Activated B cell treated with CpG ODN at 0.5 μM for 24 hours (primary cell): ENCODE measurements around the gene FBXL12. TPM values are rescaled to one million over a fixed set of nuclear protein-coding genes. Genes with fewer than 3 reads are reported as not detected.
A peak's percentile ranks its signal among the peaks of the same experiment; 100 is the strongest.

Source experiments
- ATAC-seq: fragments of 200-7000 bp; cut with Tn5 transposase; one replicate; pipeline ENCODE4 v1.10.0; 2021; ENCODE audit warnings: low read depth, mild to moderate bottlenecking, moderate library complexity
- CTCF ChIA-PET: fragments of 350-600 bp; sonication (Branson Sonifier 250); formaldehyde crosslinking; loops from one replicate; lab custom pipeline; 2021; ENCODE audit warnings: antibody characterized with exemption; lab: Charles Lee
- POLR2A ChIA-PET: fragments of 350-600 bp; sonication (Branson Sonifier 250); formaldehyde crosslinking; loops from one replicate; lab custom pipeline; 2021; ENCODE audit warnings: antibody characterized with exemption; lab: Charles Lee
- DNase-seq: peaks from one replicate; pipeline ENCODE4 v3.0.0; 2022
- H3K27ac Mint-ChIP-seq: one replicate; pipeline ENCODE4 v1.8.0; 2020; ENCODE audit warnings: mixed read lengths
- H3K27me3 Mint-ChIP-seq: one replicate; pipeline ENCODE4 v1.8.0; 2021; ENCODE audit warnings: mixed read lengths
- H3K36me3 Mint-ChIP-seq: one replicate; pipeline ENCODE4 v1.8.0; 2021; ENCODE audit warnings: low read depth, mixed read lengths
- H3K4me1 Mint-ChIP-seq: one replicate; pipeline ENCODE4 v1.8.0; 2021; ENCODE audit warnings: mixed read lengths
- H3K4me3 Mint-ChIP-seq: one replicate; pipeline ENCODE4 v1.8.0; 2020; ENCODE audit warnings: mild to moderate bottlenecking, mixed read lengths
- H3K9me3 Mint-ChIP-seq: one replicate; pipeline ENCODE4 v1.8.0; 2020; ENCODE audit warnings: mixed read lengths
- intact Hi-C: fragments of 100-400 bp; cut with micrococcal nuclease; formaldehyde crosslinking; loops from one replicate; pipeline ENCODE4 v1.15.1; 2024
- total RNA-seq: library from RNA; stranded (reverse); gene quantifications from 2 replicates; pipeline ENCODE4 v1.2.3, GENCODE V29; 2022
- TF ChIP-seq, protein P1 (sequence below): fragments of 200-600 bp; IDR thresholded peaks from one replicate; pipeline ENCODE4 v1.8.0; 2022; ENCODE audit warnings: antibody characterized with exemption, mild to moderate bottlenecking

FBXL12 gene
- total RNA-seq, 1 donor from 2014 or later = 41.9 TPM

DNA sequence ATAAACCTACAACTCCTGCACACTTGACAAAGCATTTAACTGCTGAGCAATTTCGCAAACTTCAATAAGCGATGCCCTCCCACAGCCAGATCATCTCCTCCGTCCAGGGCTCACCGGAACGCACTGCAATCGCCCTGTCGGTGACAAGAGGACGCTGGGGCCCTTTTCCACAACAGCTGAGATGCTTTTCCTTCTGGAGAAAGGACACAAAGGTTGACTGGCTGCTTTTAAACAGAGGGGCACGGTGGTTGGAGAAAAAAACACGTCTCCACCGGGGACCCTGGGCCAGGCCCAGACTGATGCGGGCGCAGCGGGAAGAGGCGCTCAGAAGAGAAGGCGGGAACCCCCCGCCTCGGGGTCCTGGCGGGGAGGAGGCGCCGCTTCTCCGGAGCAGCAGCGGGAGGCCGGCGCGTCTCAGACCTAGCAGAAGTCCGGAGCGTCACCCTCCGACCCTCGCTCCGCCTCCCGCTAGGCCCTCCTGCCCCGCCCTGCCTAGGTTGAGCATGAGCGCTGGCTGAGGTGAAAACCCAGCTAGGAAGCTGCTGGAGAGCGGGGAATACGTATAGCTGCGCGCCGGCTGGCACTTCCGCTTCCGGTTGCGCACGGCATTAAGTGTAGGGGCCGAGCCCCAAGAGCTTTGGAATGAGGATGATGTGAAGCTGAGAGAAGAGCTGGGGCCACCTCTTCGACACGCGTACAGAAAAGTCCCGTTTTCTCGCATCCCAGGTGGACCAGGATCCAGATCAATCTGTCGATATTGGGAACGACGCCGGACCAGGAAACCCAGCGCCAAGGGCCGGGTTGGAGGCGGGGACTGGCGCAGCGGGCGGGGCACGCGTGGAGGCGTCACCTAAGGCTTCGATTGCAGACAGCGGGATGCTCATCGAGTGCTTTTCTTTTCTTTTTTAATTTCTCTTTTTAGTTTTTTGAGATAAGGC, 50.4 kb downstream of the FBXL12 start, which contains the start of gene ZNF846:
Gene ZNF846, minus strand, starts transcription at position 564 of the 938 bp plus-strand sequence. CDS start 3,788 bp downstream, outside the sequence.
- POLR2A ChIA-PET = interaction anchor here (0.6 to 2.5 kb wide), 16 partner anchors 8 to 936 kb away, joined by 3 to 16 read pairs (median 8); partner anchors contain the start of genes FBXL12, PIN1, UBL5 and ZNF266
- TF ChIP-seq, protein P1, sequence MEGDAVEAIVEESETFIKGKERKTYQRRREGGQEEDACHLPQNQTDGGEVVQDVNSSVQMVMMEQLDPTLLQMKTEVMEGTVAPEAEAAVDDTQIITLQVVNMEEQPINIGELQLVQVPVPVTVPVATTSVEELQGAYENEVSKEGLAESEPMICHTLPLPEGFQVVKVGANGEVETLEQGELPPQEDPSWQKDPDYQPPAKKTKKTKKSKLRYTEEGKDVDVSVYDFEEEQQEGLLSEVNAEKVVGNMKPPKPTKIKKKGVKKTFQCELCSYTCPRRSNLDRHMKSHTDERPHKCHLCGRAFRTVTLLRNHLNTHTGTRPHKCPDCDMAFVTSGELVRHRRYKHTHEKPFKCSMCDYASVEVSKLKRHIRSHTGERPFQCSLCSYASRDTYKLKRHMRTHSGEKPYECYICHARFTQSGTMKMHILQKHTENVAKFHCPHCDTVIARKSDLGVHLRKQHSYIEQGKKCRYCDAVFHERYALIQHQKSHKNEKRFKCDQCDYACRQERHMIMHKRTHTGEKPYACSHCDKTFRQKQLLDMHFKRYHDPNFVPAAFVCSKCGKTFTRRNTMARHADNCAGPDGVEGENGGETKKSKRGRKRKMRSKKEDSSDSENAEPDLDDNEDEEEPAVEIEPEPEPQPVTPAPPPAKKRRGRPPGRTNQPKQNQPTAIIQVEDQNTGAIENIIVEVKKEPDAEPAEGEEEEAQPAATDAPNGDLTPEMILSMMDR = no peak
- CTCF ChIA-PET = interaction anchor here (0.8 to 1.5 kb wide), 3 partner anchors 15 to 143 kb away, joined by 3 to 5 read pairs (median 4); no protein-coding TSS in a partner anchor
- H3K4me3 Mint-ChIP-seq = peak within 1 kb of the TSS; percentile 90
- DNase-seq = peak; percentile 91
- peaks cover 8% of the 10 kb centered on the region for H3K9me3 Mint-ChIP-seq
- H3K27me3 Mint-ChIP-seq = no peaks in the 10 kb centered on the region
- H3K36me3 Mint-ChIP-seq = peaks cover 20% of the 10 kb centered on the region
- peaks cover 9% of the 10 kb centered on the region for H3K4me1 Mint-ChIP-seq
- ATAC-seq = peak; percentile 98
- intact Hi-C loops = loop anchor here (1.0 to 2.0 kb wide), 8 partner anchors 17 to 184 kb away; partner anchors contain the start of genes FBXL12, PIN1, UBL5 and ZNF121
- peak within 1 kb of the TSS; percentile 94 for H3K27ac Mint-ChIP-seq

Other genes with a start within 250 kb of the FBXL12 start
- gene ZNF121, start 234.6 kb downstream of the FBXL12 start, total RNA-seq = 53.7 and 57.0 TPM in 2 replicates
- gene ZNF561, start 197.8 kb downstream of the FBXL12 start, total RNA-seq = 37.1 and 40.2 TPM in 2 replicates
- gene ZNF562, start 144.0 kb downstream of the FBXL12 start, total RNA-seq = 31.6 and 32.2 TPM in 2 replicates
- gene ZNF846, start 50.3 kb downstream of the FBXL12 start, total RNA-seq = 7.9 and 10.7 TPM in 2 replicates
- gene UBL5, start 8.8 kb upstream of the FBXL12 start, total RNA-seq = 270 and 285 TPM in 2 replicates
- 57.1 and 66.0 TPM in 2 replicates for gene PIN1, start 16.2 kb upstream of the FBXL12 start, total RNA-seq
- not detected in 2 replicates for gene OLFM2, start 117.4 kb upstream of the FBXL12 start, total RNA-seq
- not detected in 2 replicates for gene COL5A3, start 191.4 kb upstream of the FBXL12 start, total RNA-seq
- not detected in 2 replicates for gene RDH8, start 194.4 kb upstream of the FBXL12 start, total RNA-seq